ENCODE measurements around the gene MPP4. TPM values are rescaled to one million over a fixed set of nuclear protein-coding genes. Genes with fewer than 3 reads are reported as not detected.
"Not testable (repeated sequence)": the region's sequence is repeated elsewhere in the genome, so short reads cannot be mapped to it uniquely, and the experiment has no call there.

MPP4 gene
- total RNA-seq, 2 donors from 2014 or later: not detected

DNA sequence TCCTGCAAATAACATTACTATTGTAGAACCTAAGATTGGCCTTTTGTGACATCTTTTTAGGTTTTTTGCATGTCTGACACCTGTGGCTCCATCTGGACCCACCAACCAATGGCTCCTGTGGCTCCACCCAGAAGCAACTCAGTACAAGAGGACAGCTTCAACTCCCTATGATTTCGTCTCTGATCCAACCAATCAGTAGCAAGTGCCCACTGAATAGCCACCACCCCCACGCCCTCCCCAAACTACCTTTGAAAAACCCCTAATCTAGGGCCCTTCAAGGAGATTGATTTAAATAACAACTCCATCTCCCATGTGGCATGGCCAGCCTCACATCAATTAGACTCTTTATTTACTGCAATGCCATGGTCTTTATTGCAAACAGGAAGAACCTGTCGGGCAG is 23.6 kb downstream of the MPP4 start:
- no peaks in the 10 kb centered on the region for H3K27me3 ChIP-seq
- DNase-seq: no peak
- intact Hi-C loops (cut with DNase I): no loop called here
- no peaks in the 10 kb centered on the region for H3K4me1 ChIP-seq
- H3K36me3 ChIP-seq: no peaks in the 10 kb centered on the region
- TF ChIP-seq CTCF (IDR thresholded peaks at IDR 0.05): no peak
- no peaks in the 10 kb centered on the region for H3K9me3 ChIP-seq
- H3K27ac ChIP-seq: no peak overlapping the region
- no peak overlapping the region for H3K4me3 ChIP-seq
- no peak overlapping the region for H3K9ac ChIP-seq (ENCODE audit: low read depth in 2 of 2, low read length in 2 of 2)

- no peak for TF ChIP-seq CTCF (IDR thresholded peaks at IDR 0.05)
- intact Hi-C loops (cut with DNase I): no loop called here
- no peaks in the 10 kb centered on the region for H3K27me3 ChIP-seq
Measured at GRCh38 chr2:201674298-201674697, 24.1 kb downstream of the MPP4 start.

DNA sequence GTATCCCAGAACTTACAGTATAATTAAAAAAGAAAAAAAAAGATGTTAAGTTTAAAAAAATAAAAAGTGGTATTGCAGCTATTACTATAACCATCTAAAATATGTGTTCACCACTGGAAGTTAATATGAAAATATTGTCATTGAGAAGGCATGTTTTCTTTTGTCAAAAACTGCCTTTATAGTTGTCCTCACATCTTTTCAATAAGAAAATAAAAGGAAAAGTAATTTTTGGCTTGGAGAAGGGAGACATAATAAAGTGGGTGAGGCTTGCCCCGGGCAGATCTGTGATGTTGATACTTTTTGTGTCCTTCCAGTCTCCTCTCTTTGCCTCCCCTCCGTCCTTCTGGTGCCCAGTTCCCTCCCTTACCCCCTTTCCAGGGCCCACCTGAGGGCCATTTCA is 24.9 kb downstream of the MPP4 start:
- DNase-seq: no peak
- intact Hi-C loops (cut with DNase I): no loop called here
- no peak for TF ChIP-seq CTCF (IDR thresholded peaks at IDR 0.05)
- Histone ChIP-seq H3K4me3 (no peak overlapping the region), H3K27me3 (no peaks in the 10 kb centered on the region), H3K4me1 (no peaks in the 10 kb centered on the region), H3K36me3 (no peaks in the 10 kb centered on the region), H3K9ac (ENCODE audit: low read depth in 2 of 2, low read length in 2 of 2) (no peak overlapping the region), H3K9me3 (no peaks in the 10 kb centered on the region), H3K27ac (no peak overlapping the region)

More at GRCh38 chr2:201674298-201674697, 24.1 kb downstream of the MPP4 start:
- Histone ChIP-seq H3K27ac (no peak overlapping the region), H3K36me3 (no peaks in the 10 kb centered on the region), H3K4me1 (no peaks in the 10 kb centered on the region), H3K9me3 (no peaks in the 10 kb centered on the region), H3K4me3 (no peak overlapping the region), H3K9ac (ENCODE audit: low read depth in 2 of 2, low read length in 2 of 2) (no peak overlapping the region)
- no peak for DNase-seq

GRCh38 chr2:201671205-201671604 is 27.2 kb downstream of the MPP4 start:
- H3K9ac ChIP-seq (ENCODE audit: low read depth in 2 of 2, low read length in 2 of 2); H3K36me3 ChIP-seq; intact Hi-C loops (cut with DNase I); H3K27ac ChIP-seq; H3K9me3 ChIP-seq; DNase-seq; H3K27me3 ChIP-seq; H3K4me1 ChIP-seq; H3K4me3 ChIP-seq: not testable (repeated sequence)

GRCh38 chr2:201669865-201670264 is 28.6 kb downstream of the MPP4 start:
- no peaks in the 10 kb centered on the region for H3K9me3 ChIP-seq
- intact Hi-C loops (cut with DNase I): no loop called here
- no peak for TF ChIP-seq CTCF (IDR thresholded peaks at IDR 0.05)
- H3K36me3 ChIP-seq: no peaks in the 10 kb centered on the region
- no peak overlapping the region for H3K9ac ChIP-seq (ENCODE audit: low read depth in 2 of 2, low read length in 2 of 2)
- H3K27me3 ChIP-seq: no peaks in the 10 kb centered on the region
- no peak for DNase-seq
- no peaks in the 10 kb centered on the region for H3K4me1 ChIP-seq
- no peak overlapping the region for H3K27ac ChIP-seq
- H3K4me3 ChIP-seq: no peak overlapping the region

DNA sequence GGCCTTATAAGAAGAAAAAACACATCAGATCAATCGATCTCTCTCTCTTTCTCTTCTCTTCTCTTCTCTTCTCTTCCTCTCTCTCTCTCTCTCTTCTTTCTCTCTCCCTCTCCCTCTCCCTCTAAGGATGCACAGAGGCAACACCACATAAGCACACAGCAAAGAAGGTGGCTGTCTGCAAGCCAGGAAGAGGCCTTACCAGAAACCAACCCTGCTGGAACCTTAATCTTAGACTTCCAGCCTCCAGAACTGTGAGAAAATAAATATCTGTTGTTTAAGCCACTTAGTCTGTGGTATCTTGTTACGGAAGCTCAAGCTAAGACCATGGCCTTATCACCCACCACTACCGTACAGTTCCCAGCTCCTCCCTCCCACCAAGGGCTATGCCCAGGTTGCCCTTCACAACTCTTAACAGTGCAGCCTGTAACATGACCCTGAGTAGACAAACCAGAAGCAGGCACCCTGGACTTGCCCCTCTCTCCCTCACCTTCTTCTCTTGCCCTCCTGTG is 30.0 kb downstream of the MPP4 start:
- no peaks in the 10 kb centered on the region for H3K4me1 ChIP-seq
- no peak for TF ChIP-seq CTCF (IDR thresholded peaks at IDR 0.05)
- H3K4me3 ChIP-seq: no peak overlapping the region
- H3K27me3 ChIP-seq: no peaks in the 10 kb centered on the region
- no peak for DNase-seq
- intact Hi-C loops (cut with DNase I): no loop called here
- no peaks in the 10 kb centered on the region for H3K36me3 ChIP-seq
- H3K9ac ChIP-seq (ENCODE audit: low read depth in 2 of 2, low read length in 2 of 2): no peak overlapping the region
- no peaks in the 10 kb centered on the region for H3K9me3 ChIP-seq
- H3K27ac ChIP-seq: no peak overlapping the region
